OCI-LY3 (cell line): ENCODE data around the gene A3GALT2.
A peak's percentile ranks its signal among the peaks of the same experiment; 100 is the strongest.

Experiments
- H2AFZ ChIP-seq: fragments of 200-600, 300-600 bp; shearing (Covaris generic); 2 replicates; pipeline ENCODE4 v1.6.0; 2014; ENCODE audit warnings: antibody characterized with exemption, low read depth, low read length
- H3K27ac ChIP-seq: fragments of 200-600, 300-600 bp; sonication (generic); 2 replicates; pipeline ENCODE4 v1.5.1; 2014; ENCODE audit warnings: mild to moderate bottlenecking, low read length, moderate library complexity, mixed read lengths
- H3K27me3 ChIP-seq: fragments of 200-600, 300-600 bp; sonication (generic); 2 replicates; pipeline ENCODE4 v1.6.1; 2014; ENCODE audit warnings: low read depth, low read length, mixed read lengths
- H3K36me3 ChIP-seq: fragments of 200-600, 300-600 bp; sonication (generic); replicated peaks from 2 replicates; pipeline ENCODE3; 2014; ENCODE audit warnings: low read depth, low read length, mixed read lengths
- H3K4me1 ChIP-seq: fragments of 300-600, 200-600 bp; sonication (generic); 2 replicates; pipeline ENCODE4 v1.6.1; 2014; ENCODE audit warnings: low read length, mixed read lengths
- H3K4me2 ChIP-seq: fragments of 200-600, 300-600 bp; sonication (generic); 2 replicates; pipeline ENCODE4 v1.6.1; 2014; ENCODE audit warnings: low read length, mixed read lengths
- H3K4me3 ChIP-seq: fragments of 300-600, 200-600 bp; sonication (generic); 2 replicates; pipeline ENCODE4 v1.5.1; 2014; ENCODE audit warnings: antibody characterized with exemption, mild to moderate bottlenecking, low read length, moderate library complexity
- H3K79me2 ChIP-seq: fragments of 300-600, 200-600 bp; shearing (Covaris generic); 2 replicates; pipeline ENCODE4 v1.6.1; 2014; ENCODE audit warnings: mild to moderate bottlenecking, low read length, mixed read lengths
- H3K9ac ChIP-seq: fragments of 300-600, 200-600 bp; shearing (Covaris generic); 2 replicates; pipeline ENCODE4 v1.6.0; 2014; ENCODE audit warnings: mild to moderate bottlenecking, low read length, moderate library complexity
- H3K9me3 ChIP-seq: fragments of 200-600, 300-600 bp; shearing (Covaris generic); 2 replicates; pipeline ENCODE4 v1.6.1; 2014; ENCODE audit warnings: low read length, mixed read lengths; ENCODE audit not compliant: insufficient read depth
- H4K20me1 ChIP-seq: fragments of 200-600, 300-600 bp; sonication (generic); 2 replicates; pipeline ENCODE4 v1.6.1; 2016; ENCODE audit warnings: low read length, mixed read lengths; ENCODE audit not compliant: insufficient read depth
- EZH2phosphoT487 ChIP-seq: fragments of 200-600 bp; shearing (Covaris generic); IDR thresholded peaks from 2 replicates; pipeline ENCODE4 v1.6.1; 2018; ENCODE audit warnings: antibody characterized with exemption, mixed run types, low read depth
- TF ChIP-seq, protein P1 (sequence below): fragments of 200-600, 300-600 bp; sonication (generic); IDR thresholded peaks from 2 replicates; pipeline ENCODE4 v1.5.1; 2014; ENCODE audit warnings: antibody characterized with exemption, low read length, low read depth

A3GALT2 gene

GRCh38 chr1:33350611-33351280, 29.8 kb upstream of the A3GALT2 start:
- Histone ChIP-seq H3K4me1 (peaks cover 13% of the 10 kb centered on the region), H3K4me2 (peak overlapping the region; percentile 97), H2AFZ (peak overlapping the region; percentile 88), H3K9ac (peak overlapping the region; percentile 99), H3K9me3 (no peaks in the 10 kb centered on the region), H3K79me2 (peaks cover 35% of the 10 kb centered on the region), H4K20me1 (peaks cover 16% of the 10 kb centered on the region), H3K4me3 (peak overlapping the region; percentile 95), H3K27me3 (no peaks in the 10 kb centered on the region), H3K36me3 (no peaks in the 10 kb centered on the region), H3K27ac (no peak overlapping the region)
- TF ChIP-seq EZH2phosphoT487, result no peak
- TF ChIP-seq, protein P1, sequence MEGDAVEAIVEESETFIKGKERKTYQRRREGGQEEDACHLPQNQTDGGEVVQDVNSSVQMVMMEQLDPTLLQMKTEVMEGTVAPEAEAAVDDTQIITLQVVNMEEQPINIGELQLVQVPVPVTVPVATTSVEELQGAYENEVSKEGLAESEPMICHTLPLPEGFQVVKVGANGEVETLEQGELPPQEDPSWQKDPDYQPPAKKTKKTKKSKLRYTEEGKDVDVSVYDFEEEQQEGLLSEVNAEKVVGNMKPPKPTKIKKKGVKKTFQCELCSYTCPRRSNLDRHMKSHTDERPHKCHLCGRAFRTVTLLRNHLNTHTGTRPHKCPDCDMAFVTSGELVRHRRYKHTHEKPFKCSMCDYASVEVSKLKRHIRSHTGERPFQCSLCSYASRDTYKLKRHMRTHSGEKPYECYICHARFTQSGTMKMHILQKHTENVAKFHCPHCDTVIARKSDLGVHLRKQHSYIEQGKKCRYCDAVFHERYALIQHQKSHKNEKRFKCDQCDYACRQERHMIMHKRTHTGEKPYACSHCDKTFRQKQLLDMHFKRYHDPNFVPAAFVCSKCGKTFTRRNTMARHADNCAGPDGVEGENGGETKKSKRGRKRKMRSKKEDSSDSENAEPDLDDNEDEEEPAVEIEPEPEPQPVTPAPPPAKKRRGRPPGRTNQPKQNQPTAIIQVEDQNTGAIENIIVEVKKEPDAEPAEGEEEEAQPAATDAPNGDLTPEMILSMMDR, result no peak

DNA sequence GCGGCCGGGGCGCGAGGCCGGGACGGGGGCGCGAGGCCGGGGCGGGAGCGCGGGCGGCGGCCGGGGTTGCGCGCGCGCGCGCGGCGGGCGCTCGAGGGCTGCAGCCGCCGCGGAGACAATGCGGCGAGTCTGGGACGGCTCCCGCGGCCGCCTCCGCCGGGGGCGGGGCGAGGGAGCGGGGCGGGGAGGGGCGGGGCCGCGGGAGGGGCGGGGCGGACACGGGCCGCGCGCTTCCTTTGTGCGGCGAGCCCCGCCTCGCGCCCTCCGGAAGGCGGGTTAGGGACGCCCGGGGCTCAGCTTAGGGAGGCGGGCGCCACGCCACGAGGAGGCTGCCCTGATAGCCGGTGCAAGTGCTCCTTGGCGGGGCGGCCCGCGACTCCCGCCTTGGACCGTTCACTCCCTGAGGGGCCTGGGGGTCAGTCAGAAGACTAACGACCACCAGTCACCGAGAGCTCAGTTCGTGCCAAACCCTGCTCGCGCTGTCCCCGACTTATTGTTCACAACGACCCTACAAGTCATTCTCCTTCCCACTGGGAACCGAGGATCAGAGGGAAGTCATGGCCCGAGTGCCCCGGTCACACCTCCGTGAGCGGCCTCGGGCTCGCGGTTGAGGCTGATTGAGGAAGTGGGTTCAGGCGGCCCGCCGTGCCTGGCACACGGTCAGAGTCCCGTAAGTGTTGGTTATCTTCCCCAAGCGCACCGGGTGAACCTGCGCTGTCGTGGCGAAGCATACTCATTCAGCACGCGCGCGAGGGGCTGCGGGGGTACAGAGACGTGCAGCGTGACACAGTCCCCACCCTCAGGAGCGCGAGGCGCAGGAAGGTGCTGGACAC, 29.1 kb upstream of the A3GALT2 start:
- Histone ChIP-seq H2AFZ (peak overlapping the region; percentile 88), H3K27me3 (no peaks in the 10 kb centered on the region), H4K20me1 (peaks cover 16% of the 10 kb centered on the region), H3K9ac (peak overlapping the region; percentile 99), H3K36me3 (peaks cover 3% of the 10 kb centered on the region), H3K79me2 (peaks cover 42% of the 10 kb centered on the region), H3K4me3 (peak overlapping the region; percentile 95), H3K9me3 (no peaks in the 10 kb centered on the region), H3K4me1 (peaks cover 13% of the 10 kb centered on the region), H3K4me2 (peak overlapping the region; percentile 97), H3K27ac (peak overlapping the region; percentile 72)
- TF ChIP-seq EZH2phosphoT487, result no peak
- TF ChIP-seq, protein P1, result no peak

DNA sequence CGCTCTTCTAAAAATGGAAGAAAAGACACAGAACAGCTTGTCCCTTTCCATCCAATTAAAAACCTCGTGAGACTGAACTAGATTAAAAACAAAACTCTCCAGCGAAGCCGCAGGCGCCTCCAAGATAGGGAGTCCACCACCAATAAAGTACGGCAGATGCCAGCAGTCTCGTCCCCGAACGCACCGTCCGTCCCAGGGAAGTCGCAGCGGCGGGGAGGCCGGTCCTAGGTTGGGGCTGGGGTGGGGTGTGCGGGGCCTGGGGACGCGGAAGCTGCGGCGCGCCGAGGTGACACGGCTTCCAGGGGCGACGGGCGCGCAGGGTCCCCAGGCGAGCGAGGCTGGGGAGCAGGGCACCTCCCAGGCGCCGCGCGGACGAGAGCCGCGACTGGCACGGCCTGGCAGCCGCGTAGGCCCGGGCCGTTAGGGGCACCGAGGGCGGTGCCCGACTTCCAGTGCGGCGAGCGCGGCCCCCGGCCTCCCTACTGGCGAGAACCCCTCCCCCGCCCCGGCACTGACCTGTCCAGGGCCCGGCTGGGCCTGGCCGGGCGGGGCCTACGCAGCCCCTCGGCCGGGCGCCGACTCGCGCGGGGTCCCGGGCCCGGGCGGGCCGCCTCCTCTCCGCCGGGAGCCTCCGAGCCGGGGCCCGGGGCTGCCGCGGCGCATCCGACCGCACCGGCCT, 28.3 kb upstream of the A3GALT2 start:
- H4K20me1 ChIP-seq, result peaks cover 16% of the 10 kb centered on the region
- no peaks in the 10 kb centered on the region for H3K9me3 ChIP-seq
- no peak for TF ChIP-seq EZH2phosphoT487
- TF ChIP-seq, protein P1, result no peak
- H3K27ac ChIP-seq, result 0 out of 2 replicates have a peak overlapping the region, but pooled peaks have one; percentile 15
- no peak overlapping the region for H2AFZ ChIP-seq
- no peaks in the 10 kb centered on the region for H3K27me3 ChIP-seq
- peak overlapping the region; percentile 74 for H3K4me2 ChIP-seq
- H3K36me3 ChIP-seq, result peaks cover 3% of the 10 kb centered on the region
- H3K9ac ChIP-seq, result peak overlapping the region; percentile 81
- H3K4me1 ChIP-seq, result peaks cover 13% of the 10 kb centered on the region
- peak overlapping the region; percentile 91 for H3K4me3 ChIP-seq
- peaks cover 48% of the 10 kb centered on the region for H3K79me2 ChIP-seq
